Suppressor macrophage (primary cell): ENCODE measurements around the gene NUCKS1.

ENCODE experiments used
- DNase-seq, 4 experiments: peaks; one replicate each; pipeline ENCODE4 v3.0.0-alpha.2; 2020 to 2022

NUCKS1 gene

DNA sequence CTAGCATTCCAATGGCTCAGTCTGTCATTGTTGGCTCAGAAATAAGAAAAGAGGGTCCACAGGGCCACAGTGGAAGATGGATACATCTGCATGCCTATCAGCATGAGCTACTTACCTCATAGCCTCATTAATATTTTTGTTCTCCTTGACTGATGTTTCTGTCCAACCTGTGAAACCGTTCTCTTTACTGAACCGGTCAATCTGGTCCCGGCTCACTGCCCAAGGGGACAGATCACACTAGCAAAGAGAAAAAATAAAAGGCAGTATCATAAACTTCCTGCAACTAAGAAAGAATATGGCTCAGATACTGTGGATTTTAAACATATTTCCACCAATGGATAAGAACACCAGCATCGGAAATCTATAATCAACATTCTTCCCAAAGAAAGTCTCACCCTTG, 20.6 kb upstream of the NUCKS1 start:
- DNase-seq, result no peak

DNA sequence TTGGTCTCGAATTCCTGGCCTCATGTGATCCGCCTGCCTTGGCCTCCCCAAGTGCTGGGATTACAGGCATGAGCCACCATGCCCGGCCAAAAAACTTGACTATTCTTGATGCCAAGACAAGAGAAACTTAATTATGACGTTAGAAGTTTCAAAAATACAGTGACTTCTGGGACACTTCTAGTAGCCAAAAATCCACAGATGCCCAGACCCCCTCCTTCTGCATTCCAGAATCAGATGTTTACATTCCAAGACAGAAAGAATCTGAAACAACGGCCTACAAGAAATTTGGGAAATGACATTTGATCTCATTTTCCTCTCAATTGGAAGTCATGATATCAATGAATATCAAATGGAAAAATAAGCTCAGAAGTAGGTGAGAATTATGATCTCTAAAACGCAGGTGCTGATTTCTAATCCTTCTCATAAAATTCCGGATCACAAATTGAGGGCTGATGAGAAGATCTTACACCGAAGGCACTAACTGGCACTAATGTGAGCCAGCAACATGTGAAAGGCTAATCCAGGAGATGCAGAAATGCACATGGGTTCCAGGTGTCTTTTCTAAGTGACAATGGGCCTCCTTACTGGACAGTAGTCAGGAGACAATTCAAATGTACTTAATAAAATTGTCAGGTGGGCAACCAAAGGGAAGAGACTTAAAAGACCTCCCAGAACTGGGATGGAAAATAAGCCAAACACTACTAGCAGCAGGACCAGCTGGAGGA, 19.8 kb upstream of the NUCKS1 start:
- DNase-seq, result no peak

DNA sequence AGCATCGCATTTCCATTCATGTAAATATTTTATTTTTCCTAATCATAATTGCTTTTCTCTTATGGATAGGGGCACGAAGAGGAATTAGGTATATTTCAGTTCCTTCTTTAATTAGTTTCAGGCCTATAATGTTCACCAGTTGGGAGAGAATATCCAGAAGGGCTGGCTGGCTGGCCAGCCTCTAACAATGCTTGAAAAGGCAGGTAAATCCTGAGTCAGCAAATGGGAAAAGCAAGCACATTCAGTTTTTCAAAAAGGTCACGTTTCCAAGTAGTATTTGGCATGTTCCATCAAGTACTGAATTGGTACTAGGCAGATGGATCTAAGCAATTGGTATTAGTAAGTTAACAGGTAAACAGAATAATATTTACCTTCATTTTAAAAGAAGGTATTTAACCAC, 17.3 kb upstream of the NUCKS1 start:
- no peak for DNase-seq

DNA sequence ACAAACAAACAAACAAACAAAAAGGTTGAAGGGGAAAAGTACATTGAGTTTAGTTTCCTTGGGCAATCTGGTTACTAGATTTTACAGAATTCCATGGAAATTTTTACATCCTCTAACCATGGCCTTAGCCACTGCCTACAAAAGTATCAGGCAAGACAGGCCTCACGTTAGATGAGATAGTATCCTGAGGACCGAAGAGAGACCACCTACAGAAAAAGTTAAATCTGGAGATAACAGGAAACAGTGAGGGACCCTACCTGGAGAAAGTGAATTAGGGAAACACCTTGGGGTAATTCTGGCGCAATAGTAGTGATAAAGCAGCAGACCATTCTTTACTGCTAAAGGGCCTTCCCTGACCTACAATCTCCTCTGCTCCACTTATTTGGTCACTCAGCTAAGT, 16.6 kb upstream of the NUCKS1 start:
- DNase-seq, result no peak

DNA sequence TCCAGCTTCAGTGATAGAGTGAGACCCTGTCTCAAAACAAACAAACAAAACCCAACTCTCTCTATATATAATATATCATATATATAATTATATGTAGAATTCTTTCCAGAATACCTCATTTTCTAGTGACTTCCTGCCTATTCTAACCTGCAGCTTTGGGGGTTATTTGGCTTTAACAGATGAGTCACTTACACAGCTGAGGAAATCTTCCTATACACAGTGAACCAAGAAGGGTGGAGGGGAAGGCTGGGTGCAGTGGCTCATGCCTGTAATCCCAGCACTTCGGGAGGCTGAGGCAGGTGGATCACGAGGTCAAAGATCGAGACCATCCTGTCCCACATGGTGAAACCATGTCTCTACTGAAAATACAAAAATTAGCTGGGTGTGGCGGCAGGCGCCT, 16.1 kb upstream of the NUCKS1 start:
- DNase-seq, result no peak

DNA sequence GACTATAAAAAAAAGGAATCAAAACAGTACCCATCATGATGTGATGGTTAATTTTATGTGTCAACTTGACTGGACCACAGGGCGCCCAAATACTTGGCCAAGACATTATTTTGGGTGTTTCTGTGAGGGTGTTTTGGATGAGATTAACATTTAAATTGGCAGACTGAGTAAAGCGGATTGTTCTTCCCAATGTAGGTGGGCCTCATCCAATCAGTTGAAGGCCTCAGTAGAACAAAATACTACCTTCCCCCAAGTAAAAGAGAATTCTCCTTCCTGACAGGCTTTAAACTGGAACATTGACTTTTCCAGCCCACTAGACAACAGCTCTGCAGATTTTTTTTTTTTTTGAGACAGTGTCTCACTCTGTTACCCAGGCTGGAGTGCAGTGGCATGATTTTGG, 14.6 kb upstream of the NUCKS1 start:
- DNase-seq, result no peak

DNA sequence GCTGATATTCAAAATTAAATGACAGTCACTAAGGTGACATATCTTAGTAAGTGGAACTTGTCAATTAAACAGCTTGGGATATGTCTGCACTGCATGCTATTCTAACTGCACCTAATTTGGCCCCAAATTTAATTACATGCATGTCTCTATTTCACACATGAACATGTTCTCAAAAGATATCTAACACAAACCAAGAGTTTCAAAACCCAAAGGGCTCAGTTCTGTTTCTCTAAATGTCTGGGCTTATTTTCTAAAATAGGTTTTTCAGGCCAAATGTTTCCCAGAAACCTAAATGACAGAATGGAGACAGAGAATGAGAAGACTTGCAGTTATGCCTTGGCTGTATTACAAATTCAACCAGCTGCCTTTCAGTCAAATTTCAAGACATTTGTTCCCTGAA, 14.0 kb upstream of the NUCKS1 start:
- no peak for DNase-seq

DNA sequence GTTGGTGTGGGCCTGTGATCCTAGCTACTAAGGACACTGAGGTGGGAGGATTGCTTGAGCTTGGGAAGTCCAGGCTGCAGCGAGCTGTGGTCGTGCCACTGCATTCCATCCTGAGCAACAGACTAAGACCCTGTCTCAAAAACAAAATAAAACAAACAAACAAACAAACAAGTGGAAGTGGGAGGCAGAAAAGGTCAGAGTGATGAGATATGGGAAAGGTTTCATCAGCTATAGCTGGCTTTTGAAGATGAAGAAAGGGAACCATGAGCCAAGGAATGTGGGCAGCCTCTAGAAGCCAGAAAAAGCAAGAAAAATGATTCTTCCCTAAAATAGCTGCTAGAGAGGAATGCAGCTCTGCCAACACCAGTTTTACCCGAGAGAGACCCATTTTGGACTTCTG, 10.6 kb upstream of the NUCKS1 start:
- peak in 3 of 4 experiments; percentile 30 to 46 (median 44) for DNase-seq

DNA sequence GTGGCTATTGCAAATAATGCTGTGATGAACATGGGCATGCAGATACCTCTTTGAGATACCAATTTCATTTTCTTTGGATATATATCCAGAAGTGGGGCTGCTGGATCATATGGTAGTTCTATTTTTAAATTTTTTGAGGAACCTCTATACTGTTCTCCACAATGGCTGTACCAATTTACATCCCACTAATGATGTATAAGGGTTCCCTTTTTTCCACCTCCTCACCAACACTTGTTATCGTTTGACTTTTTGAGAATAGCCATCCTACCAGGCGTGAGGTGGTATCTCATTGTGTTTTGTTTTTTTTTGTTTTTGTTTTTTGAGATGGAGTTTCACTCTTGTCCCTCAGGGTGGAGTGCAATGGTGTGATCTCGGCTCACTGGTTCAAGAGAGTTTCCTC, 6.6 kb upstream of the NUCKS1 start:
- peak in 1 of 4 experiments; percentile 11 for DNase-seq

DNA sequence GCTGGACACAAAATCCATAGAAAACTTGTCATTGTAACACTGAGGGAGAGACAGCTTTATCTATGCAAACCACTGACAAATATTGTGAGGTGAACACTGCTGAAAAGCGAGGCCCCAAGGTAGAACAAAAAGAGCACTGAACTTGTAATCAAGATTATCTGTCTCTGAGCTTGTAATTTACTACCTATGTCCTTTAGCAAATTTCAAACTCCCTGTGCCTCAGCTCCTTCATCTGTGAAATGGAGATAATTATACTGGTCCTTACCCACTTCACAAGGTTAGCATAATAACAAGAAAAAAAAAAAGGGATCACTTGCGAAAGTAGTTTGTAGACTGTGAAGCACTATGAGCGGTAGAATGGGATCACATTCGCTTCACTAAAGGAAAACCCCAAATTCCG, 4.9 kb upstream of the NUCKS1 start:
- no peak for DNase-seq

DNA sequence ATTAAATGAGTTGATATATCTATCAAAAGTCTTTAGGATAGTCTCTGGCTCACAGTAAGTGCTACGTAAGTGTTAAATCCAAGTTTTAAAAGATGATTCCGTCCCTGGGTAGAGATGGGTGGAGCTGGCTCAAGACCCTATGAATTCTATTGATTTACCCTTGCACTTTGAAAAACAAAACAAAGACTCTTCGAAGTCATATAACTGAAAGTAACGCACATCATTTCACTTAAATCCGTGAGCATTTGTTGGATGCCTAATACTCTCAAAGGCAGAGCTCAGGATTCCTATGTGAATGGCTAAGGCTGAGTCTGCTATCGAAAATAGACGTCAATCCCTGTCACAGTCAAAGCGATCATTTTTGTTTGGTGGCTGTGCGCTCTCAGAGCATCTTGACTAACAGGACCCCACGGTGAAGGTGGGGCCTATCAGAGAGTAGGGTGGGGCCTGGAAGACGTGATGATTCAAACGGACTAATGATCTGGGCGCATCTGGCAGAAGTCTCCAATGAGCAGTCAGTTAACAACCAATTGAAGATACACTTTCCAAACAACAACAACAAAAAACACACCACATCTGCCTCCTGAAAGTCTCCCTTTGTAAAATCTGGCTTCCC, 1.2 kb upstream of the NUCKS1 start:
- peak in 2 of 4 experiments; percentile 14 to 71 for DNase-seq

DNA sequence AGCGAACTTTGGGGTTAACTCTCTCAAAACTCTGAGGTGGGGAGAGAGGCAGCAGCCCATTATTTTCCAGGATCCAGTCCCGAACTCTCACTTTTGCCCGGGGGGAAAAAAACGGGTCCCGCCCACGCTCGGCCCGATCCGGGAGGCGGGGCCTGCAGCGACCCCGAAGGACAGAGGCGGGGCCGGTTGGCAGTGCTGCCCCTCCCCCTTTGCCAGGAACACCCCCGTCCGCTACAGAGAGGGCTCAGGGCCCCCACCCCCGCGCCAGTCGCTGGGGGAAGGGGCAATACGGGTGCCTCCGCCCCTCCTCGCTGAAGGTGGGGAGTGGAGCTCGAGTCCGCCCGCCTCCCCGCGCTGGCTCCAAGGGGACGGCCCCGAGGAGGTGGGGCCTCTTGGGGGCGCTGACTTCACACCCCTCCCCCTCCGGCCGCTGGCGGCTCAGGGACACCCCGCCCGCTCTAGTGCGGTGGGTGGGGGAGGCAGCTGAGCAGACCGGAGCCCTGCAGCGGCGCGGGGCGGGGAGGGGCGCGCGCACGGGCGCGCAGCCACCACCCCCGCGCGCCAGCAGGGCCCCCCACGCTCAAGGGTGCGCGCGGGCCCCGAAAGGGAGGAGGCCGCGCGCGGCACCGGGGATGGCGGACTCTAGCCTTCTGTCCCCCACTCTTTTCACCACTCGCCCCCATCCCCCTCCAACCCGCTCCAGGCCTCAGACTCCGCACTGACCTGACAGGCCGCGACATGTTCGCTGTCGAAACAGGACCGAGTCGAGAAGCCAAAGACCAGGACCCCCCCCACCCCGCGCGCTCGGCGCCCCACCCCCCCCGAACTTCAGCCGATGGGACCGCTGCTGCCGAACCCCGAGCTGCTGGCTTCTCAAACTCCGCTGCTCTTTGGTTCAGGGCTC, 496 bp downstream of the NUCKS1 start:
- DNase-seq, result peak; percentile 96 to 98 (median 98)

DNA sequence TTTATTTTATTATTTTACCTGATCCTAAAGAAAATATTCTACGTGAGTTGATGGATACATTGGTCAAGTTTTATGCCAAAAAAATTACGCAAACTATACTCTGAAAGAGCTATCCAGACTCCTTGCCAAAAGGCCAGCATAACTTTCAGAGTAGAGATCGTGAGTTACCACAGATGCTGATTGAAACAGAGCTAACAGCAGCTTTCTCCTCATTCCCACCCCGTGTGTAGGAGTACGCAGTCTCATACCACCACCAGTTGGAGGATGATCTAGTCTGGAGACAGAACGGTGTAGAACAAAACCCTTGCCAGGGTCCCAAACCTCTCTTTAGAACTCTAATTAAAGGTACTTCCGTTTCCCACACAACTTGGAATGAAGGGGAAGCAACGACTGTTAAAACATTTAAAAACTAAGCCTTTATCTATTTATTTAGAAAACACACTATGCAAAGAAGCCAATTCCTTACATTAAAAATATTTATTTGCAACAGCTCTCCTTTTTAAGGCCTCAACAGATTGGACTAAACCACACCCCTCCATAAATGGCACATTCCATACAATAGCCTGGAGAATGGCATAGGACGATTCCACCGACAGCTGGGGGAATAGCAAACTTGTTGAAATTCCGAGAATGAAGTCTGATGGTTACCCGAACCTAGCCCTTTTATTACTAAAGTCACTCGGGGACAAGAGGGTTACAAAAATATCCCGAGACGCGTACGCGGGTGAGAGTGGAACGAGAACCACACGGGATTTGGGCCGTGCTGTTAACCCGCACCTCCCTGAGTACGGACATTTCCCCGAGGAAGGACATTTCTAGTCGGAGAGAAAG, 1.4 kb downstream of the NUCKS1 start:
- DNase-seq, result peak; percentile 41 to 84 (median 64)

DNA sequence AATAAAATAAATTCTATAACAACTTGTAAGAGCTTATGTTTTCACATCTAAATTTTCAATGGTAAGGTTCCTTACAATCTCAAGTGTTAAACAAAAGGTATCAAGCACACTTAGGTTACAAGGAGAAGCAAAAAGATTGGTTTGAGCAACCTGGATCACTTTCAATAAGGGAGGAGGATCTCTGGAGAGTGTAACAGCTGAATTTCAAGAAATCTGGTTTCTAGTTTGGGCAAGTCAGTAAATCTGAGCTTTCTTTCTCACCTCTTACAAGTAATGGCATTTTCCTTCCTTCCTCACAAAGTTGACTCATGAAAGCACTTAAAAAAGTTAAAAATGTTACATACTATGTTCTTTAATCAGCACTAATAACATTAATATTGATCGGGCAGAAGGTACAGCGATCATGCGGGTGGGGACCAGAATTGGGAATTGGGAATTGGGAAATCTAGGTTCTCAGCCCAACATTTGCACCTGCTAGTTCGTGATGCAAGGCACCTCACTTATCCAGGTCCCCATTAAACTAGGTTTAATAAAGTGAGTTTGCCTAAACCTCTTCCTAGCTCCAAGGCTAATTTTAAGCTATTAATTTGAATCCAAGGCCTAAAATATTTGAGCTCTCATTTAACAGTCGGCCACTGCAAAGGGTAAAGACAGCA, 3.1 kb downstream of the NUCKS1 start:
- DNase-seq, result no peak

DNA sequence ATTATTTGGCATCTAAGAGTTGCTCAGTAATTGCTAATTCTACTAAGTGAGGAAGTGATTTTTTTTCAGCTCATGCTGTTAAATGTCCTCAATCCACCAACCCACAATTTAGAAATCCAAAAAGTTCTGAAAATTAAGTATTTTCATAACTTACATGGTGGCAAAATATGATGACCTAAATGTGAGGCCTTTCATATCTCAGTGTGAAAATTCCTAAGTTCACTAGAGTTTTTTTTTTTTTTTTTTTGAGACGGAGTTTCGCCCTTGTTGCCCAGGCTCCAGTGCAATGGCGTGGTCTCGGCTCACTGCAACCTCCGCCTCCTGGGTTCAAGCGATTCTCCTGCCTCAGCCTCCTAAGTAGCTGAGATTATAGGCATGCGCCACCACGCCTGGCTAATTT, 5.6 kb downstream of the NUCKS1 start:
- DNase-seq, result no peak

DNA sequence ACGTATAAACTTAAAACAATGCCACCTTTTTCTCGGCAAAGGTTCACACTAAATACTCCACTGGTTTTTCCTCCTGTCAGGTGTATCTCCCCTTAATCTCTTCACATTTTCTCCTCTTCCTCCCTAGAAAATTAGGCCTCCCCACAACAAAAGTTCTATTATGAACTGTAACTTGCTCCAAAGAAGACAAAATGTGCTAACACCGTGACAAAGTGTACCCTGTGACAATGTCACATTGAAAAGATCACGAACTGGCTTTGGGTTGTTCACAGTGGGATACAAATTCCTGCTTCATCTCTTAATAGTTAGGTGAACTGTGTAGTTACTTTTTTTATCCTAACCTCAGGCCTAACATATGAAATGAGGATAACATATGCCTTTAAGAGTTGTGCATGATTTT, 6.0 kb downstream of the NUCKS1 start:
- DNase-seq, result no peak

DNA sequence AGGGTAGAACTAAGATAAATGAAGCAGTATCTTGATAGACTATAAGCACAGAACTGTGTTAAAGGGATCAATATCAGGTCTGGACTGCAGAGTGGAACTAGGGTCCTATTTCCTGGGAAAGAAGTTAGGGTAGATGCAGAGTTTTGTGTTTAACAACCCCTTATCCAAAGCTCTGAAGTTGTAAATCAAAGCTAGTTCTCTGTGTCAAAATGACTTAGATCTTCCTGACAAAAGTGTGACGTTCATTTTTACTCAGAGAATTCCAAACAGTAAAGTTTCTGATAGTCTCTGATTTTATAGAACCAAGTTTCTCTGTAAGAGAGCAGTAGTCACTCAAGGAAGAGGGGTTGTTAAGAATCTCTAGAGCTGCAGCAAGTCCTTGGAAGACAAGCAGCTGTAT, 8.3 kb downstream of the NUCKS1 start:
- DNase-seq, result no peak

DNA sequence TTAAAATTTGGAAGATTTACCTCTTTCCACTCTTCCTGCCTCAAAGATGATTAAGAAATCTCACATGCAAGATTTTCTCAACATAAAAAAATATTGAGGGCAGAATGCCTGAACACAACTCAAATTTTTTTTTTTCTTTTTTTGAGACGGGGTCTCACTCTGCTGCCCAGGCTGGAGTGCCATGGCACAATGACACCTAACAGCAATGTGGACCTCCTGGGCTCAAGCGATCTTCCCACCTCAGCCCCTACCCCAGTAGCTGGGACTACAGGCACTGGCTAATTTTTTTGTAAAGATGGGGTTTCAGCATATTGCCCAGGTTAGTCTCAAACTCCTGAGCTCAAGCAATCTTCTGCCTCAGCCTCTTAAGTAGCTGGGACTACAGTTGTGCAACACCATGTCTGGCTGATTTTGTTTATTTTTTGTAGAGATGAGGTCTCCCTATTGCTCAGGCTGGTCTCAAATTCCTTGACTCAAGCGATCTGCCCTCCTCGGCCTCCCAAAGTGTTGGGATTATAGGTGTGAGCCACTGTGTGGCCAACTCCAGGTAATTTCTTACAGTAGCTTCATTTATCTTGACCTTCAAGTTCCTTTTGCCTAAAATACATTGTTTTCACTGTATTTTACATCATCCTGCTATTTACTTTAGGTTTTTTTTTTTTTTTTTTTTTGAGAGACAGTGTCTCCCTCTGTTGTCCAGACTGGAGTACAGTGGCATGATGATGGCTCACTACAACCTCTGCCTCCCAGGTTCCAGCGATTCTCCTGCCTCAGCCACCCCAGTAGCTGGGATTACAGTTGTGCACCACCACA, 10.4 kb downstream of the NUCKS1 start:
- DNase-seq, result no peak

DNA sequence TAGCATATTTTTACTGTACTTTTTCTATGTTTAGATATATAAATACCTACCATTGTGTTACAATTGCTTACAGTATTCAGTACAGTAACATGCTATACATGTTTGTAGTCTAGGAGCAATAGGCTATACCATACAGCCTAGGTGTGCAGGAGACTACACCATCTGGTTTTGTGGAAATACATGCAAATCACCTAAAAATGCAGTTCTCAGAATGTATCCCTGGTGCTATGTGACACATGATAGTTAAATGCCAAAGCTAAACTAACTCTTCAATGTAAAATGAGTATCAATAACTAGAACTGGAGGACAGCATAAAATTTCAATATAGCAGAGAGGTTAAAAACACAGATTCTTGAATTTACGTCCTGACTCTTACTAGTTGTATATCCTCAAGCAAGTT, 14.8 kb downstream of the NUCKS1 start:
- DNase-seq, result no peak

DNA sequence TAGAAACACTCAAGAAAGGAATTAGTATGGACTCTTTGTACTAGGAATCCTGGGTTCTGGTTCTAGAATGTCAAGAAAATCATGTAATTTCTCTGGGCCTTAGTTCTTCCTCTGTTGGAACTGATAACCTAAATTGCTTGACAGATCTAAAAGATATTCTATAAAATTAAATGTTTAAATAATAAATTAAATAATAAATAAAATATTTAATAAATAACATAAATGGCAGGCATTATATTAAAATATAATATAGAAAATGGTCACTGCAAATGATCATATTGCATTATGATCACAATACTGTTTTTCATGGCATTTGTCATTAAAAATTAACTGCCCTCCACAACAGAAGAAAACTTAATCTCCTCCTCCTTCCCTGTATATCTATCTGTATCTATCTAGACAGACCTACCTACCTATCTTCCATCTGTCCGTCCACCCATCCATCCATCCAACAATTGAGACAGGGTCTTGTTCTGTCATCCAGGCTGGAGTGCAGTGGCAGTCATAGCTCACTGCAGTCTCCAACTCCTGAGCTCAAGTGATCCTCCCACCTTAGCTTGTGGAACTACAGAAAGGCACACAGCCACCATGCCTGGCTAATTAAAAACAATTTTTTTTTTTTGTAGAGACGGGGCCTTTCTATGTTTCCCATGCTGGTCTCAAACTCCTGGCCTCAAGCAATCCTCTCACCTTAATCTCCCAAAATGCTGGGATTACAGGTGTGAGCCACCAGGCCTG, 16.4 kb downstream of the NUCKS1 start:
- DNase-seq, result no peak
